ENCODE results near the gene RETREG2. TPM values are rescaled to one million over a fixed set of nuclear protein-coding genes. Genes with fewer than 3 reads are reported as not detected.

Gene RETREG2
- total and polyA plus RNA-seq, 2 experiments from 2014 or later: 13.2 to 41.8 TPM

DNA sequence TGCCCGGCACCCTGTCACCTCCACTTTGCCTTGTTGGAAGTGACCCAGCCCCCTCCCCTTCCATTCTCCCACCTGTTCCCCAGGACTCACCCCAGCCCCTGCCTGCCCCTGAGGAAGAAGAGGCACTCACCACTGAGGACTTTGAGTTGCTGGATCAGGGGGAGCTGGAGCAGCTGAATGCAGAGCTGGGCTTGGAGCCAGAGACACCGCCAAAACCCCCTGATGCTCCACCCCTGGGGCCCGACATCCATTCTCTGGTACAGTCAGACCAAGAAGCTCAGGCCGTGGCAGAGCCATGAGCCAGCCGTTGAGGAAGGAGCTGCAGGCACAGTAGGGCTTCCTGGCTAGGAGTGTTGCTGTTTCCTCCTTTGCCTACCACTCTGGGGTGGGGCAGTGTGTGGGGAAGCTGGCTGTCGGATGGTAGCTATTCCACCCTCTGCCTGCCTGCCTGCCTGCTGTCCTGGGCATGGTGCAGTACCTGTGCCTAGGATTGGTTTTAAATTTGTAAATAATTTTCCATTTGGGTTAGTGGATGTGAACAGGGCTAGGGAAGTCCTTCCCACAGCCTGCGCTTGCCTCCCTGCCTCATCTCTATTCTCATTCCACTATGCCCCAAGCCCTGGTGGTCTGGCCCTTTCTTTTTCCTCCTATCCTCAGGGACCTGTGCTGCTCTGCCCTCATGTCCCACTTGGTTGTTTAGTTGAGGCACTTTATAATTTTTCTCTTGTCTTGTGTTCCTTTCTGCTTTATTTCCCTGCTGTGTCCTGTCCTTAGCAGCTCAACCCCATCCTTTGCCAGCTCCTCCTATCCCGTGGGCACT lies 4.5 kb downstream of the RETREG2 start:
- Mint-ChIP-seq H3K4me3 (no peak overlapping the region), H3K27ac (no peak overlapping the region), H3K9me3 (no peaks in the 10 kb centered on the region; the same call in 2 of the 3 replicates), H3K36me3 (ENCODE audit: low read depth) (peaks cover 30% of the 10 kb centered on the region), H3K4me1 (peaks cover 8% of the 10 kb centered on the region; the same call in 2 of the 3 replicates), H3K27me3 (ENCODE audit: insufficient read depth, low read depth, poor library complexity) (peaks cover 5% of the 10 kb centered on the region)
- Histone ChIP-seq H3K36me3 (ENCODE audit: insufficient read depth) (no peaks in the 10 kb centered on the region), H3K9me2 (ENCODE audit: insufficient read depth) (no peaks in the 10 kb centered on the region), H3K4me2 (no peak overlapping the region), H3K4me3 (no peak overlapping the region), H3K27me3 (ENCODE audit: insufficient read depth) (no peaks in the 10 kb centered on the region), H2AFZ (no peak overlapping the region), H3K4me1 (ENCODE audit: insufficient read depth) (peaks cover 7% of the 10 kb centered on the region), H3K27ac (ENCODE audit: low read depth) (no peak overlapping the region), H3K79me2 (replicated peaks; ENCODE audit: insufficient read depth) (peaks cover 7% of the 10 kb centered on the region), H3F3A (replicated peaks; ENCODE audit: low read depth) (peaks cover 10% of the 10 kb centered on the region), H4K20me1 (replicated peaks; ENCODE audit: insufficient read depth) (no peaks in the 10 kb centered on the region; the same call in 1 of the 2 replicates)
- no peak for DNase-seq (ENCODE audit: low spot score)
- no peak for ATAC-seq
- no peak for TF ChIP-seq CREB1 (CRISPR knock-in tag; IDR thresholded peaks at IDR 0.05; ENCODE audit: low read depth)
- no peak for TF ChIP-seq EZH2 (IDR thresholded peaks at IDR 0.05; ENCODE audit: low read depth, unreplicated experiment)
- TF ChIP-seq JUNB (IDR thresholded peaks at IDR 0.05; ENCODE audit: unreplicated experiment): no peak
- TF ChIP-seq, protein P1, sequence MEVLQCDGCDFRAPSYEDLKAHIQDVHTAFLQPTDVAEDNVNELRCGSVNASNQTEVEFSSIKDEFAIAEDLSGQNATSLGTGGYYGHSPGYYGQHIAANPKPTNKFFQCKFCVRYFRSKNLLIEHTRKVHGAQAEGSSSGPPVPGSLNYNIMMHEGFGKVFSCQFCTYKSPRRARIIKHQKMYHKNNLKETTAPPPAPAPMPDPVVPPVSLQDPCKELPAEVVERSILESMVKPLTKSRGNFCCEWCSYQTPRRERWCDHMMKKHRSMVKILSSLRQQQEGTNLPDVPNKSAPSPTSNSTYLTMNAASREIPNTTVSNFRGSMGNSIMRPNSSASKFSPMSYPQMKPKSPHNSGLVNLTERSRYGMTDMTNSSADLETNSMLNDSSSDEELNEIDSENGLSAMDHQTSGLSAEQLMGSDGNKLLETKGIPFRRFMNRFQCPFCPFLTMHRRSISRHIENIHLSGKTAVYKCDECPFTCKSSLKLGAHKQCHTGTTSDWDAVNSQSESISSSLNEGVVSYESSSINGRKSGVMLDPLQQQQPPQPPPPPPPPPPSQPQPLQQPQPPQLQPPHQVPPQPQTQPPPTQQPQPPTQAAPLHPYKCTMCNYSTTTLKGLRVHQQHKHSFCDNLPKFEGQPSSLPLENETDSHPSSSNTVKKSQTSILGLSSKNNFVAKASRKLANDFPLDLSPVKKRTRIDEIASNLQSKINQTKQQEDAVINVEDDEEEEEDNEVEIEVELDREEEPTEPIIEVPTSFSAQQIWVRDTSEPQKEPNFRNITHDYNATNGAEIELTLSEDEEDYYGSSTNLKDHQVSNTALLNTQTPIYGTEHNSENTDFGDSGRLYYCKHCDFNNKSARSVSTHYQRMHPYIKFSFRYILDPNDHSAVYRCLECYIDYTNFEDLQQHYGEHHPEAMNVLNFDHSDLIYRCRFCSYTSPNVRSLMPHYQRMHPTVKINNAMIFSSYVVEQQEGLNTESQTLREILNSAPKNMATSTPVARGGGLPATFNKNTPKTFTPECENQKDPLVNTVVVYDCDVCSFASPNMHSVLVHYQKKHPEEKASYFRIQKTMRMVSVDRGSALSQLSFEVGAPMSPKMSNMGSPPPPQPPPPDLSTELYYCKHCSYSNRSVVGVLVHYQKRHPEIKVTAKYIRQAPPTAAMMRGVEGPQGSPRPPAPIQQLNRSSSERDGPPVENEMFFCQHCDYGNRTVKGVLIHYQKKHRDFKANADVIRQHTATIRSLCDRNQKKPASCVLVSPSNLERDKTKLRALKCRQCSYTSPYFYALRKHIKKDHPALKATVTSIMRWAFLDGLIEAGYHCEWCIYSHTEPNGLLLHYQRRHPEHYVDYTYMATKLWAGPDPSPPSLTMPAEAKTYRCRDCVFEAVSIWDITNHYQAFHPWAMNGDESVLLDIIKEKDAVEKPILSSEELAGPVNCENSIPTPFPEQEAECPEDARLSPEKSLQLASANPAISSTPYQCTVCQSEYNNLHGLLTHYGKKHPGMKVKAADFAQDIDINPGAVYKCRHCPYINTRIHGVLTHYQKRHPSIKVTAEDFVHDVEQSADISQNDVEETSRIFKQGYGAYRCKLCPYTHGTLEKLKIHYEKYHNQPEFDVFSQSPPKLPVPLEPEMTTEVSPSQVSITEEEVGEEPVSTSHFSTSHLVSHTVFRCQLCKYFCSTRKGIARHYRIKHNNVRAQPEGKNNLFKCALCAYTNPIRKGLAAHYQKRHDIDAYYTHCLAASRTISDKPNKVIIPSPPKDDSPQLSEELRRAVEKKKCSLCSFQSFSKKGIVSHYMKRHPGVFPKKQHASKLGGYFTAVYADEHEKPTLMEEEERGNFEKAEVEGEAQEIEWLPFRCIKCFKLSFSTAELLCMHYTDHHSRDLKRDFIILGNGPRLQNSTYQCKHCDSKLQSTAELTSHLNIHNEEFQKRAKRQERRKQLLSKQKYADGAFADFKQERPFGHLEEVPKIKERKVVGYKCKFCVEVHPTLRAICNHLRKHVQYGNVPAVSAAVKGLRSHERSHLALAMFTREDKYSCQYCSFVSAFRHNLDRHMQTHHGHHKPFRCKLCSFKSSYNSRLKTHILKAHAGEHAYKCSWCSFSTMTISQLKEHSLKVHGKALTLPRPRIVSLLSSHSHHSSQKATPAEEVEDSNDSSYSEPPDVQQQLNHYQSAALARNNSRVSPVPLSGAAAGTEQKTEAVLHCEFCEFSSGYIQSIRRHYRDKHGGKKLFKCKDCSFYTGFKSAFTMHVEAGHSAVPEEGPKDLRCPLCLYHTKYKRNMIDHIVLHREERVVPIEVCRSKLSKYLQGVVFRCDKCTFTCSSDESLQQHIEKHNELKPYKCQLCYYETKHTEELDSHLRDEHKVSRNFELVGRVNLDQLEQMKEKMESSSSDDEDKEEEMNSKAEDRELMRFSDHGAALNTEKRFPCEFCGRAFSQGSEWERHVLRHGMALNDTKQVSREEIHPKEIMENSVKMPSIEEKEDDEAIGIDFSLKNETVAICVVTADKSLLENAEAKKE (CRISPR knock-in tag; IDR thresholded peaks at IDR 0.05): no peak
- TF ChIP-seq, protein P2, sequence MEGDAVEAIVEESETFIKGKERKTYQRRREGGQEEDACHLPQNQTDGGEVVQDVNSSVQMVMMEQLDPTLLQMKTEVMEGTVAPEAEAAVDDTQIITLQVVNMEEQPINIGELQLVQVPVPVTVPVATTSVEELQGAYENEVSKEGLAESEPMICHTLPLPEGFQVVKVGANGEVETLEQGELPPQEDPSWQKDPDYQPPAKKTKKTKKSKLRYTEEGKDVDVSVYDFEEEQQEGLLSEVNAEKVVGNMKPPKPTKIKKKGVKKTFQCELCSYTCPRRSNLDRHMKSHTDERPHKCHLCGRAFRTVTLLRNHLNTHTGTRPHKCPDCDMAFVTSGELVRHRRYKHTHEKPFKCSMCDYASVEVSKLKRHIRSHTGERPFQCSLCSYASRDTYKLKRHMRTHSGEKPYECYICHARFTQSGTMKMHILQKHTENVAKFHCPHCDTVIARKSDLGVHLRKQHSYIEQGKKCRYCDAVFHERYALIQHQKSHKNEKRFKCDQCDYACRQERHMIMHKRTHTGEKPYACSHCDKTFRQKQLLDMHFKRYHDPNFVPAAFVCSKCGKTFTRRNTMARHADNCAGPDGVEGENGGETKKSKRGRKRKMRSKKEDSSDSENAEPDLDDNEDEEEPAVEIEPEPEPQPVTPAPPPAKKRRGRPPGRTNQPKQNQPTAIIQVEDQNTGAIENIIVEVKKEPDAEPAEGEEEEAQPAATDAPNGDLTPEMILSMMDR (conservative IDR thresholded peaks at IDR 0.05; ENCODE audit: low read depth in 2 of 2): no peak
- no peak for TF ChIP-seq ZNF331 (CRISPR knock-in tag; IDR thresholded peaks at IDR 0.05; ENCODE audit: low read depth)
- TF ChIP-seq, protein P3, sequence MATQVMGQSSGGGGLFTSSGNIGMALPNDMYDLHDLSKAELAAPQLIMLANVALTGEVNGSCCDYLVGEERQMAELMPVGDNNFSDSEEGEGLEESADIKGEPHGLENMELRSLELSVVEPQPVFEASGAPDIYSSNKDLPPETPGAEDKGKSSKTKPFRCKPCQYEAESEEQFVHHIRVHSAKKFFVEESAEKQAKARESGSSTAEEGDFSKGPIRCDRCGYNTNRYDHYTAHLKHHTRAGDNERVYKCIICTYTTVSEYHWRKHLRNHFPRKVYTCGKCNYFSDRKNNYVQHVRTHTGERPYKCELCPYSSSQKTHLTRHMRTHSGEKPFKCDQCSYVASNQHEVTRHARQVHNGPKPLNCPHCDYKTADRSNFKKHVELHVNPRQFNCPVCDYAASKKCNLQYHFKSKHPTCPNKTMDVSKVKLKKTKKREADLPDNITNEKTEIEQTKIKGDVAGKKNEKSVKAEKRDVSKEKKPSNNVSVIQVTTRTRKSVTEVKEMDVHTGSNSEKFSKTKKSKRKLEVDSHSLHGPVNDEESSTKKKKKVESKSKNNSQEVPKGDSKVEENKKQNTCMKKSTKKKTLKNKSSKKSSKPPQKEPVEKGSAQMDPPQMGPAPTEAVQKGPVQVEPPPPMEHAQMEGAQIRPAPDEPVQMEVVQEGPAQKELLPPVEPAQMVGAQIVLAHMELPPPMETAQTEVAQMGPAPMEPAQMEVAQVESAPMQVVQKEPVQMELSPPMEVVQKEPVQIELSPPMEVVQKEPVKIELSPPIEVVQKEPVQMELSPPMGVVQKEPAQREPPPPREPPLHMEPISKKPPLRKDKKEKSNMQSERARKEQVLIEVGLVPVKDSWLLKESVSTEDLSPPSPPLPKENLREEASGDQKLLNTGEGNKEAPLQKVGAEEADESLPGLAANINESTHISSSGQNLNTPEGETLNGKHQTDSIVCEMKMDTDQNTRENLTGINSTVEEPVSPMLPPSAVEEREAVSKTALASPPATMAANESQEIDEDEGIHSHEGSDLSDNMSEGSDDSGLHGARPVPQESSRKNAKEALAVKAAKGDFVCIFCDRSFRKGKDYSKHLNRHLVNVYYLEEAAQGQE (IDR thresholded peaks at IDR 0.05; ENCODE audit: unreplicated experiment): no peak
- TF ChIP-seq STAT1 (IDR thresholded peaks at IDR 0.05; ENCODE audit: unreplicated experiment): no peak
- TF ChIP-seq ZNF114 (CRISPR knock-in tag; IDR thresholded peaks at IDR 0.05): no peak
- no peak for TF ChIP-seq POLR2AphosphoS5 (IDR thresholded peaks at IDR 0.05; ENCODE audit: low read depth)
- no peak for TF ChIP-seq NANOG (IDR thresholded peaks at IDR 0.05; ENCODE audit: borderline replicate concordance)

All from GM23338 (cell line).